ENCODE results near the gene CTIF.

GRCh38 chr18:48875314-48875941, 336.6 kb downstream of the CTIF start:
- TF ChIP-seq CTCF (IDR thresholded peaks at IDR 0.05) = no peak
- no peak for TF ChIP-seq ZFX (IDR thresholded peaks at IDR 0.05; ENCODE audit: borderline replicate concordance)

Measured in 22Rv1 (cell line).